ENCODE data around the gene ZBTB4. TPM values are rescaled to one million over a fixed set of nuclear protein-coding genes. Genes with fewer than 3 reads are reported as not detected.

ZBTB4 gene
- total RNA-seq, 1 experiment from 2014 or later: 14.4 TPM

GRCh38 chr17:7508846-7509245 is 29.4 kb upstream of the ZBTB4 start:
- H3K27me3 ChIP-seq (ENCODE audit: insufficient read depth, low read length): no peaks in the 10 kb centered on the region
- no peaks in the 10 kb centered on the region for H3K9me3 ChIP-seq (ENCODE audit: control insufficient read depth, low read depth, low read length)
- no peak overlapping the region for H3K27ac ChIP-seq (ENCODE audit: insufficient read length, low read depth, low read length)
- no peak overlapping the region for H4K91ac ChIP-seq (ENCODE audit: insufficient read length, low read depth, low read length)
- Mint-ChIP-seq H3K4me3 (no peak overlapping the region), H3K9me3 (no peaks in the 10 kb centered on the region), H3K27me3 (ENCODE audit: low read depth) (no peaks in the 10 kb centered on the region), H3K36me3 (ENCODE audit: insufficient read depth in 1 of 3, low read depth in 3 of 3) (peaks cover 57 to 95% (median 93%) of the 10 kb centered on the region in 3 experiments), H3K4me1 (no peaks in the 10 kb centered on the region), H3K27ac (no peak overlapping the region)
- no peak overlapping the region for H3K9ac ChIP-seq (ENCODE audit: extremely low read depth, insufficient read length, low read length)
- no peak overlapping the region for H2BK5ac ChIP-seq (ENCODE audit: insufficient read length, low read length)
- no peak overlapping the region for H3K23ac ChIP-seq (ENCODE audit: insufficient read length, low read depth, low read length)
- H2AFZ ChIP-seq (ENCODE audit: low read length): no peak overlapping the region
- no peak for DNase-seq
- no peak overlapping the region for H2BK20ac ChIP-seq (ENCODE audit: low read depth, low read length, poor library complexity, severe bottlenecking)
- no peaks in the 10 kb centered on the region for H4K20me1 ChIP-seq (ENCODE audit: control insufficient read depth, insufficient read depth, insufficient read length)
- H3K56ac ChIP-seq (ENCODE audit: insufficient read length, low read depth, low read length): no peak overlapping the region
- H3K23me2 ChIP-seq (ENCODE audit: insufficient read length, low read depth, low read length, poor library complexity, severe bottlenecking): no peaks in the 10 kb centered on the region
- no peak overlapping the region for H2AK5ac ChIP-seq (ENCODE audit: insufficient read length, low read length)
- no peak overlapping the region for H3K14ac ChIP-seq (ENCODE audit: insufficient read depth, low read length)
- H3T11ph ChIP-seq (ENCODE audit: low read length): no peak overlapping the region
- no peak overlapping the region for H4K5ac ChIP-seq (ENCODE audit: insufficient read length, low read depth, low read length)
- no CpG with 5 or more reads among the region's 9 CpGs for WGBS (ENCODE audit: extremely low coverage, insufficient read length, low lambda C conversion rate)
- TF ChIP-seq, protein P1, sequence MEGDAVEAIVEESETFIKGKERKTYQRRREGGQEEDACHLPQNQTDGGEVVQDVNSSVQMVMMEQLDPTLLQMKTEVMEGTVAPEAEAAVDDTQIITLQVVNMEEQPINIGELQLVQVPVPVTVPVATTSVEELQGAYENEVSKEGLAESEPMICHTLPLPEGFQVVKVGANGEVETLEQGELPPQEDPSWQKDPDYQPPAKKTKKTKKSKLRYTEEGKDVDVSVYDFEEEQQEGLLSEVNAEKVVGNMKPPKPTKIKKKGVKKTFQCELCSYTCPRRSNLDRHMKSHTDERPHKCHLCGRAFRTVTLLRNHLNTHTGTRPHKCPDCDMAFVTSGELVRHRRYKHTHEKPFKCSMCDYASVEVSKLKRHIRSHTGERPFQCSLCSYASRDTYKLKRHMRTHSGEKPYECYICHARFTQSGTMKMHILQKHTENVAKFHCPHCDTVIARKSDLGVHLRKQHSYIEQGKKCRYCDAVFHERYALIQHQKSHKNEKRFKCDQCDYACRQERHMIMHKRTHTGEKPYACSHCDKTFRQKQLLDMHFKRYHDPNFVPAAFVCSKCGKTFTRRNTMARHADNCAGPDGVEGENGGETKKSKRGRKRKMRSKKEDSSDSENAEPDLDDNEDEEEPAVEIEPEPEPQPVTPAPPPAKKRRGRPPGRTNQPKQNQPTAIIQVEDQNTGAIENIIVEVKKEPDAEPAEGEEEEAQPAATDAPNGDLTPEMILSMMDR (conservative IDR thresholded peaks at IDR 0.05): no peak
- H2BK12ac ChIP-seq (ENCODE audit: insufficient read length, low read depth, low read length): no peak overlapping the region
- H2BK15ac ChIP-seq (ENCODE audit: low read depth, low read length): no peak overlapping the region
- H3K79me1 ChIP-seq (ENCODE audit: insufficient read depth, low read depth, low read length, poor library complexity, severe bottlenecking): no peaks in the 10 kb centered on the region
- no peaks in the 10 kb centered on the region for H3K79me2 ChIP-seq (ENCODE audit: insufficient read depth, low read length)
- H3K4me1 ChIP-seq (ENCODE audit: insufficient read depth, low read length): no peaks in the 10 kb centered on the region
- H2BK120ac ChIP-seq (ENCODE audit: low read depth, low read length, poor library complexity, severe bottlenecking): no peak overlapping the region
- no peak overlapping the region for H3K4me2 ChIP-seq (ENCODE audit: insufficient read depth, insufficient read length, low read length)
- no peak overlapping the region for H3K4ac ChIP-seq (ENCODE audit: low read depth, low read length)
- H4K8ac ChIP-seq (replicated peaks; ENCODE audit: insufficient read length, low read depth, low read length): no peak overlapping the region
- no peak overlapping the region for H3K18ac ChIP-seq (ENCODE audit: insufficient read length, low read depth, low read length)
